Superior temporal gyrus (tissue), 1 donor: ENCODE data around the gene UNC119B.
"Not testable (repeated sequence)": the region's sequence is repeated elsewhere in the genome, so short reads cannot be mapped to it uniquely, and the experiment has no call there.

Experiments used
- DNase-seq: peaks from one replicate; pipeline ENCODE4 v3.0.0-alpha.2; 2016; ENCODE audit errors: extremely low spot score

UNC119B gene

GRCh38 chr12:120719072-120719471 lies 8.8 kb downstream of the UNC119B start:
- DNase-seq, result no peak

- no peak for DNase-seq
Measured at GRCh38 chr12:120719496-120720233, 9.4 kb downstream of the UNC119B start.

GRCh38 chr12:120720234-120720986 lies 10.2 kb downstream of the UNC119B start:
- DNase-seq, result peak; percentile 61

DNA sequence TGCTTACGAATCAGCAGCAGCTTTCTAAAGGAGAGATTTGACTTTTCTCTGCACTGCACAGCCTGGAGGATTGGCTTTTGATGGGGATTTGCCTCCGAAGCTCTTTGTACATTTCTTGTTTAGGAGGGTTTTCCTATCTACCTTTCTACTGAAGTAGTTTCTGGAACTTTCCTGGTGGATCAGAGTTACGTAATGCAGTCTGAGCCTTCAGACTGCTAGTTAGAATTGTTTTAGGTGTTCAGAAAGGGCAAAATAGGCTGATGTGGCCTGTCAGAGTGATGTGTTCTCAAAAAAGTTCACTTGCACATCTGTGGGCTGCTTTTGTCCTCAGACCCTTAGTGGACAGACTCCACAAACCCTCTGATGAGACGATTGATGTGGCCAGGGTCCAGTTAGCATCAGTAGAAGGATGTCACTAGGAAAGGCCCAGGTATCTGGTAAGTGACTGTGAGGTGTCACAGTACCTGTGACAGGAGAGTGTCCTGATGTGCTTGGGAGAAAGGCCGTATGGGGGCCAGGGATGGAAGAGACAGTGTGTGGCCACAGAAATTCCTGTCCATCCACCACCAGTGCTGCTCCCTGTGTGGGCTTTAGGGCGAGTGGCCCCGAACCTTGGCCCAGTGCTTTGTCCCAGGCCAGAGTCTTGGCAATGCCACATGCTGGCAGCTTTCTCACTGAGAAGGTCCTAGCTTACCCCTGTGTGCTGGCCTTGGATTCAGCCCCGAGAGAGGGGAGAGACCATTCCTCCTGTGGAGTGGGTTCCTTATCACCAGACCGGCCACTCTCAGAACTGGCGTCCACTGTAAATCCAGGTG lies 10.9 kb downstream of the UNC119B start:
- no peak for DNase-seq

- no peak for DNase-seq
Measured at GRCh38 chr12:120721866-120722265, 11.6 kb downstream of the UNC119B start.

- no peak for DNase-seq
Measured at GRCh38 chr12:120722784-120723183, 12.5 kb downstream of the UNC119B start.

DNA sequence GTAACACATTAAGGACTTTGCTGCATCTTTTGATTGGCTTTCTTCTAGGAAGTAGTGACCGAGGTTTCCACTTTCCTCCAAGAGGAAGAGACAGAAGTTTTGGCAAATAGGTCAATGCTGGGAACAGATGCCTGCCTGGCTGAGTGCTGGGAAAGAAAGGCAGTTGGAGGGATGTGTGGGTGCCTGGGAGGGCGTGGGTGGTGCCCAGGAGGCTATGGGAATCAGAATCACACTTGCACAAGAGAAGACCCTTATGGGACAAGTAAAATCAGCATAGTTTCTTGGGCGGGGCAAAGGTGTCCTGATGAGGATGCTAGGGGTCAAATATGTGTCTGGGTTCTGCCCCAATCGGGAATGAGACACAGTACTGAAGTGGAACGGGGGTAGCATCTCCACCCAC lies 14.5 kb downstream of the UNC119B start:
- no peak for DNase-seq

GRCh38 chr12:120725151-120725658 lies 14.9 kb downstream of the UNC119B start:
- DNase-seq, result no peak

GRCh38 chr12:120725659-120726509 lies 15.6 kb downstream of the UNC119B start, which contains the start of gene ACADS:
TSS of gene ACADS (plus strand) at chr12:120725826. CDS start at chr12:120725886, 60 bp downstream.
- peak; percentile 78 for DNase-seq

- no peak for DNase-seq
Measured at GRCh38 chr12:120726510-120726793, 16.2 kb downstream of the UNC119B start.

DNA sequence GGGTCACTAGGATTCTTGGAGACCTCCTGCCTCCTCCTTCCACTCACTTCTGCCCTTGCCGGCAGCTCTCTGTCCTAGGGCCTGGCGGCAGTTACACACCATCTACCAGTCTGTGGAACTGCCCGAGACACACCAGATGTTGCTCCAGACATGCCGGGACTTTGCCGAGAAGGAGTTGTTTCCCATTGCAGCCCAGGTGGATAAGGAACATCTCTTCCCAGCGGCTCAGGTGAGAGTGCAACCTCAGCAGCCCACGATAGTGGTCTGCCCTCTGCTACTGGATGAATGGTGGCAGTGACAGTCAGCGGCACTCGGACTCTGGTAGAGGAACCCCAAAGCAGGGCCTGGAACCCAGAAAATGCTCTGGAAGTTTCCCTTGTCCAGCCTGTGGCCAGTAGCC lies 16.7 kb downstream of the UNC119B start:
- no peak for DNase-seq

- not testable (repeated sequence) for DNase-seq
Measured at GRCh38 chr12:120732198-120732597, 21.9 kb downstream of the UNC119B start.

- no peak for DNase-seq
Measured at GRCh38 chr12:120733574-120733973, 23.3 kb downstream of the UNC119B start.

DNA sequence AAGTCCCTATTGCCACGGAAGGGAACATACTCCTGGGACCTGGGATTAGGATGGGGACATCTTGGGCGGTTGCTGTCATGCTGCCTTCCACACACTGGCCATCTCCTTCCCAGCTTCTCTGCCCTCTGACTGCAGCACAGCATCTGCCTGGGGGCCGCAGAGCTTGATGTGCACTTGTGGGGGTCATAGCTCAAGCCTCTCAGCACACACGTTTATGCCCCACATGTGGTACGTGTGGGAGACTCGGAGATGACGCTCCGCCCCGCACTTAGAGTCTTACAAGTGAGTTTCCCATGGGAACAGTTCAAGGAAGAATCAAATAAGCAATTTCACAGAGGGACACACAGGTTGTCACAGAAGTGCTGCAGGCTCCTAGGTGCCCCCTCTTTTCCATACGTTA lies 24.0 kb downstream of the UNC119B start:
- no peak for DNase-seq

DNA sequence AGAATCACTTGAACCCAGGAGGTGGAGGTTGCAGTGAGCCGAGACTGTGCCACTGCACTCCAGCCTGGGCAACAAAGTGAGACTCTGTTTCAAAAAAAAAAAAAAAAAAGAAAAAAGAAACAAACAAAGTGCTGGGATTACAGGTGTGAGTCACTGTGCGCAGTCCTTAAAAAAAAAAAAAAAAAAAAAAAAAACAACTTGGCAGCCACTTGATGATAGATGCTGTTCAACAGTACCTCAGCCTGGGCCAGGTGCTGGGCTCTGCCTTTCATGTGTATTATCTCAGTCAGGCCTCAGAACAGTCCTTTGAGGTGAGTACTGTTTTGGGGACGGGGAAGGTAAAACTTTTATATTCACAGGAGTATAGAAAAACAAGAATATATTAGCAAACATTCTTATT lies 24.9 kb downstream of the UNC119B start:
- DNase-seq, result no peak

- no peak for DNase-seq
Measured at GRCh38 chr12:120736404-120737331, 26.4 kb downstream of the UNC119B start.

DNA sequence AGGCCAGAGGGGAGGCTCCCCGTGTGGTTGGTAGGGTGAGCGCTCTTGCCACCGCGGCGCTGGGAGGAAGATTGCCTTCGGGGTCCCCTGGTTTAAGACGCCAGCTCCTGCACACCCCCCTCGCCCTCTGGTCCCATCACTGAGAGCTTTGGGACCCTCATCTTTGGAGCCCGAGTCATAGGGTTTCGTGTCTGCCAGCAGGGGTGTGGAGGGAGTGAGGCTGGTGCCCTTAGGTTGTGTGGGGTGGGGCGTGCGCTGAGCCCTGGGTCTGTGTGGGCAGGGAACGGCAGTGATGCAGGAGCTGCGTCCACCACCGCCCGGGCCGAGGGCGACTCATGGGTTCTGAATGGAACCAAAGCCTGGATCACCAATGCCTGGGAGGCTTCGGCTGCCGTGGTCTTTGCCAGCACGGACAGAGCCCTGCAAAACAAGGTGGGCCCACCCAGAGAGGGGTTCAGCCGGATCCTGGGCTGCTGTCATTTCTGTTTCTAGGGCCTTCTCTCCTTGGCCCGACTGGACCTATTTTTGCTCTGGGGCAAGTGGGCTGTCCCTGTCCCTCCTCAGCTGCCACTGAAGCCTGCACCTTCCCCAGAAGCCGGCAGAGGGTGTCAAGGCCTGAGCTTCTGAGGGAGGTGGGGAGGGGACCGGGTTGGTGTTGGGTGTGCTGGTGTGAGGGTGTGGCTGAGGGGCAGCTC lies 27.4 kb downstream of the UNC119B start:
- DNase-seq, result no peak

DNA sequence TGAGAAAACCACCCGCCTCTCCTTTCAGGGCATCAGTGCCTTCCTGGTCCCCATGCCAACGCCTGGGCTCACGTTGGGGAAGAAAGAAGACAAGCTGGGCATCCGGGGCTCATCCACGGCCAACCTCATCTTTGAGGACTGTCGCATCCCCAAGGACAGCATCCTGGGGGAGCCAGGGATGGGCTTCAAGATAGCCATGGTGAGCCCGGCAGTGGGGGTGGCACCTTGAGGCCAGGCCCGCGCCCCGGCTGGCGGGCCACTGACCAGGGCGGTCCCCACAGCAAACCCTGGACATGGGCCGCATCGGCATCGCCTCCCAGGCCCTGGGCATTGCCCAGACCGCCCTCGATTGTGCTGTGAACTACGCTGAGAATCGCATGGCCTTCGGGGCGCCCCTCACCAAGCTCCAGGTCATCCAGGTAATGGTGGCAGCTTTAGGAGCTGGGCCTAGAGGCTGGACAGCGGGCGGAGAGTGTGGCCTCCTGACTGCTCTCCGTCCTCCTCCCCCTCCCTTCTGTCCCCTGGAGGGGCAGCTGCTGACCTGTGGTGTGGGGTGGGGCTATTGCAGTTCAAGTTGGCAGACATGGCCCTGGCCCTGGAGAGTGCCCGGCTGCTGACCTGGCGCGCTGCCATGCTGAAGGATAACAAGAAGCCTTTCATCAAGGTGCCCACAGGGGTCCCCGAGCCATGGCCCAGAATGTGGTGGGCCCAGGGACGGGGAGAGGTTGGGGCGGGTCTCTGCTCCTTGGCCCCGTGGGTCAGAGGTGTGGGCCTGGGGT lies 28.2 kb downstream of the UNC119B start:
- DNase-seq, result no peak
